HG02642 (cell line): ENCODE data around the gene PSME3.
"Not testable (repeated sequence)": the region's sequence is repeated elsewhere in the genome, so short reads cannot be mapped to it uniquely, and the experiment has no call there.

Source experiments
- ATAC-seq: cut with Tn5 transposase; IDR thresholded peaks from one replicate; pipeline ENCODE4 v1.9.1; 2021; ENCODE audit warnings: mild to moderate bottlenecking; ENCODE audit not compliant: unreplicated experiment, poor library complexity

The PSME3 gene

GRCh38 chr17:42849031-42849430, 15.8 kb downstream of the PSME3 start:
- ATAC-seq, result no peak

GRCh38 chr17:42849451-42850181, 16.4 kb downstream of the PSME3 start:
- no peak for ATAC-seq

GRCh38 chr17:42850954-42851353, 17.8 kb downstream of the PSME3 start, which contains the start of gene AOC3:
Gene AOC3 (plus strand): TSS chr17:42851199. CDS start chr17:42851344, 145 bp downstream.
- ATAC-seq, result no peak

- not testable (repeated sequence) for ATAC-seq
Measured at GRCh38 chr17:42851371-42852240, 18.4 kb downstream of the PSME3 start.

- ATAC-seq, result no peak
Measured at GRCh38 chr17:42852351-42852750, 19.2 kb downstream of the PSME3 start.

- ATAC-seq, result no peak
Measured at GRCh38 chr17:42853004-42853403, 19.8 kb downstream of the PSME3 start.

GRCh38 chr17:42853597-42853967, 20.4 kb downstream of the PSME3 start:
- ATAC-seq, result no peak

- ATAC-seq, result no peak
Measured at GRCh38 chr17:42853968-42854790, 21.0 kb downstream of the PSME3 start.

- ATAC-seq, result no peak
Measured at GRCh38 chr17:42855048-42855596, 21.9 kb downstream of the PSME3 start.

- ATAC-seq, result not testable (repeated sequence)
Measured at GRCh38 chr17:42856093-42856492, 22.9 kb downstream of the PSME3 start.

- ATAC-seq, result not testable (repeated sequence)
Measured at GRCh38 chr17:42856516-42856915, 23.3 kb downstream of the PSME3 start.

- ATAC-seq, result no peak
Measured at GRCh38 chr17:42857389-42857788, 24.2 kb downstream of the PSME3 start.

- ATAC-seq, result no peak
Measured at GRCh38 chr17:42865638-42866094, 32.5 kb downstream of the PSME3 start.

- ATAC-seq, result no peak
Measured at GRCh38 chr17:42866216-42866615, 33.0 kb downstream of the PSME3 start.

- no peak for ATAC-seq
Measured at GRCh38 chr17:42866631-42867575, 33.7 kb downstream of the PSME3 start.

GRCh38 chr17:42867694-42868261, 34.6 kb downstream of the PSME3 start:
- ATAC-seq, result not testable (repeated sequence)

GRCh38 chr17:42868338-42868737, 35.1 kb downstream of the PSME3 start:
- no peak for ATAC-seq

GRCh38 chr17:42871647-42872046, 38.5 kb downstream of the PSME3 start:
- no peak for ATAC-seq
